SK-N-SH (cell line): ENCODE data around the gene CCDC148. TPM values are rescaled to one million over a fixed set of nuclear protein-coding genes. Genes with fewer than 3 reads are reported as not detected.

Source experiments
- CTCF ChIA-PET: fragments of 300-600, 350-600 bp; formaldehyde crosslinking; extraction: SDS; loops from one replicate; lab custom pipeline; 2021; lab: Yijun Ruan, JAX
- POLR2A ChIA-PET: fragments of 350-600 bp; sonication (Branson Sonifier 250); formaldehyde crosslinking; extraction: SDS; loops from one replicate; lab custom pipeline; 2020; ENCODE audit warnings: antibody characterized with exemption, inconsistent platforms; lab: Yijun Ruan, JAX
- DNase-seq: peaks from one replicate; pipeline ENCODE4 v3.0.0; 2012
- H2AFZ ChIP-seq: fragments of 200-600 bp; sonication (generic); 2 replicates; pipeline ENCODE4 v1.8.1; 2016; ENCODE audit warnings: antibody characterized with exemption, mild to moderate bottlenecking, low read depth
- H3F3A ChIP-seq: fragments of 200-600 bp; sonication (generic); replicated peaks from 2 replicates; pipeline ENCODE3; 2016; ENCODE audit warnings: antibody characterized with exemption, mild to moderate bottlenecking; ENCODE audit not compliant: insufficient read depth
- H3K27ac ChIP-seq, 2 experiments: fragments of 200-500 bp in 1 of 2; fragments of 200-600 bp in 1 of 2; sonication (Bioruptor generic) in 1 of 2; sonication (generic), shearing (Covaris generic) in 1 of 2; 2 replicates each; pipeline versions ENCODE4 v1.5.1 to v1.6.1; 2014 to 2016; ENCODE audit warnings: low read depth in 2 of 2, inconsistent platforms in 1 of 2, low read length in 1 of 2, mild to moderate bottlenecking in 1 of 2, mixed read lengths in 1 of 2
- H3K27me3 ChIP-seq: fragments of 200-600 bp; sonication (generic), shearing (Covaris generic); 2 replicates; pipeline ENCODE4 v1.6.1; 2016; ENCODE audit warnings: mixed run types; ENCODE audit not compliant: insufficient read depth
- H3K36me3 ChIP-seq, 2 experiments: fragments of 200-500 bp in 1 of 2; fragments of 200-600 bp in 1 of 2; sonication (Bioruptor generic) in 1 of 2; sonication (generic) in 1 of 2; replicated peaks in 1 of 2; 2 replicates each; pipeline versions ENCODE3 to v1.5.1; 2014 to 2016; ENCODE audit warnings: low read length in 1 of 2, mild to moderate bottlenecking in 1 of 2; ENCODE audit not compliant: insufficient read depth in 2 of 2, control insufficient read depth in 1 of 2
- H3K4me1 ChIP-seq, 2 experiments: fragments of 200-500 bp in 1 of 2; fragments of 200-600 bp in 1 of 2; sonication (Bioruptor generic) in 1 of 2; sonication (generic), shearing (Covaris generic) in 1 of 2; 2 replicates each; pipeline versions ENCODE4 v1.5.1 to v1.6.1; 2014 to 2016; ENCODE audit warnings: low read depth in 1 of 2, low read length in 1 of 2, mixed run types in 1 of 2; ENCODE audit not compliant: insufficient read depth in 2 of 2, control insufficient read depth in 1 of 2
- H3K4me2 ChIP-seq: fragments of 200-600 bp; sonication (generic), shearing (Covaris generic); 2 replicates; pipeline ENCODE4 v1.6.1; 2017; ENCODE audit warnings: mixed run types
- H3K4me3 ChIP-seq, 2 experiments: fragments of 200-500 bp in 1 of 2; fragments of 200-600 bp in 1 of 2; sonication (Bioruptor generic) in 1 of 2; sonication (generic), shearing (Covaris generic) in 1 of 2; 2 replicates each; pipeline versions ENCODE4 v1.5.1 to v1.8.1; 2014 to 2016; ENCODE audit warnings: low read depth in 2 of 2, inconsistent platforms in 1 of 2, low read length in 1 of 2, mild to moderate bottlenecking in 1 of 2, mixed read lengths in 1 of 2, moderate library complexity in 1 of 2
- H3K79me2 ChIP-seq: fragments of 200-600 bp; sonication (generic); 2 replicates; pipeline ENCODE4 v1.8.1; 2017; ENCODE audit warnings: mild to moderate bottlenecking; ENCODE audit not compliant: insufficient read depth
- H3K9ac ChIP-seq: fragments of 200-600 bp; sonication (generic); 2 replicates; pipeline ENCODE4 v1.6.1; 2017; ENCODE audit warnings: mixed run types
- H3K9me2 ChIP-seq: fragments of 200-600 bp; sonication (generic); 2 replicates; pipeline ENCODE4 v1.6.1; 2017; ENCODE audit warnings: mixed run types
- H3K9me3 ChIP-seq: fragments of 200-600 bp; sonication (generic); 2 replicates; pipeline ENCODE4 v1.6.1; 2017; ENCODE audit warnings: mixed run types, mild to moderate bottlenecking, moderate library complexity
- H4K20me1 ChIP-seq: fragments of 200-600 bp; sonication (generic); 2 replicates; pipeline ENCODE4 v1.6.1; 2017; ENCODE audit warnings: mild to moderate bottlenecking, mixed run types; ENCODE audit not compliant: insufficient read depth
- CHD2 ChIP-seq: fragments of 150-350 bp; IDR thresholded peaks from 2 replicates; pipeline ENCODE4 v1.6.1; 2018; ENCODE audit warnings: low read length; ENCODE audit not compliant: partially characterized antibody
- ELF1 ChIP-seq: IDR thresholded peaks from 2 replicates; pipeline ENCODE4 v1.4.0; 2012
- FOSL2 ChIP-seq: IDR thresholded peaks from 2 replicates; pipeline ENCODE4 v1.4.0; 2012; ENCODE audit warnings: low read depth, mild to moderate bottlenecking, moderate library complexity, borderline replicate concordance
- FOXJ3 ChIP-seq: sonication (generic); formaldehyde crosslinking; IDR thresholded peaks from 2 replicates; pipeline ENCODE4 v1.5.1; 2020; ENCODE audit warnings: mild to moderate bottlenecking, missing genetic modification reagents
- GABPA ChIP-seq: IDR thresholded peaks from 2 replicates; pipeline ENCODE4 v1.4.0; 2012; ENCODE audit warnings: low read depth, mild to moderate bottlenecking
- GATA2 ChIP-seq: sonication (generic); formaldehyde crosslinking; IDR thresholded peaks from 2 replicates; pipeline ENCODE4 v1.5.0; 2020; ENCODE audit warnings: mild to moderate bottlenecking, missing genetic modification reagents
- MEF2A ChIP-seq: IDR thresholded peaks from 2 replicates; pipeline ENCODE4 v1.4.0; 2012; ENCODE audit warnings: low read depth, borderline replicate concordance
- MXI1 ChIP-seq: IDR thresholded peaks from 2 replicates; pipeline ENCODE4 v1.6.1; 2012; ENCODE audit warnings: mild to moderate bottlenecking, low read depth, low read length, improper control_type of control experiment
- NFIC ChIP-seq: IDR thresholded peaks from 2 replicates; pipeline ENCODE4 v1.4.0; 2012; ENCODE audit warnings: borderline replicate concordance
- NRF1 ChIP-seq: IDR thresholded peaks from 2 replicates; pipeline ENCODE4 v1.6.1; 2012; ENCODE audit warnings: low read depth, mild to moderate bottlenecking, low read length
- POLR2AphosphoS5 ChIP-seq: IDR thresholded peaks from 2 replicates; pipeline ENCODE4 v1.6.1; 2012; ENCODE audit warnings: low read depth, low read length
- RFX5 ChIP-seq: IDR thresholded peaks from 2 replicates; pipeline ENCODE4 v1.6.1; 2012; ENCODE audit warnings: mild to moderate bottlenecking, improper control_type of control experiment, low read length
- SIN3A ChIP-seq: IDR thresholded peaks from 2 replicates; pipeline ENCODE4 v1.6.1; 2012; ENCODE audit warnings: low read depth, mild to moderate bottlenecking, low read length, moderate library complexity, borderline replicate concordance
- SMC3 ChIP-seq: IDR thresholded peaks from 2 replicates; pipeline ENCODE4 v1.6.1; 2012; ENCODE audit warnings: low read depth, low read length, improper control_type of control experiment
- TCF12 ChIP-seq: IDR thresholded peaks from 2 replicates; pipeline ENCODE4 v1.4.0; 2012
- USF1 ChIP-seq: IDR thresholded peaks from 2 replicates; pipeline ENCODE4 v1.4.0; 2012; ENCODE audit warnings: low read depth, borderline replicate concordance
- USF2 ChIP-seq: fragments of 150-350 bp; IDR thresholded peaks from 2 replicates; pipeline ENCODE4 v1.6.1; 2017; ENCODE audit warnings: antibody characterized with exemption, low read length, low read depth, borderline replicate concordance
- YY1 ChIP-seq: IDR thresholded peaks from 2 replicates; pipeline ENCODE4 v1.4.0; 2012; ENCODE audit warnings: low read depth, mild to moderate bottlenecking
- WGBS: methylation state at CpG from one replicate; pipeline ENCODE4 v1.1.6; 2017; ENCODE audit warnings: low lambda C conversion rate; 5-methylcytosine and 5-hydroxymethylcytosine counted together
- polyA plus RNA-seq, 3 experiments: library from polyadenylated mRNA; depleted of rRNA; stranded (reverse); fragments of >200 nt; gene quantifications; 2 replicates each; pipeline ENCODE4 v1.2.3, GENCODE V29; 2012
- TF ChIP-seq, protein P1 (sequence below): fragments of 200-600 bp; sonication (generic); IDR thresholded peaks from 2 replicates; pipeline ENCODE4 v1.6.1; 2017; ENCODE audit warnings: antibody characterized with exemption, mild to moderate bottlenecking, moderate library complexity

CCDC148 gene
- polyA plus RNA-seq, 1 of the 3 experiments (the other 2 are of a cell fraction) = 0.18 TPM

DNA sequence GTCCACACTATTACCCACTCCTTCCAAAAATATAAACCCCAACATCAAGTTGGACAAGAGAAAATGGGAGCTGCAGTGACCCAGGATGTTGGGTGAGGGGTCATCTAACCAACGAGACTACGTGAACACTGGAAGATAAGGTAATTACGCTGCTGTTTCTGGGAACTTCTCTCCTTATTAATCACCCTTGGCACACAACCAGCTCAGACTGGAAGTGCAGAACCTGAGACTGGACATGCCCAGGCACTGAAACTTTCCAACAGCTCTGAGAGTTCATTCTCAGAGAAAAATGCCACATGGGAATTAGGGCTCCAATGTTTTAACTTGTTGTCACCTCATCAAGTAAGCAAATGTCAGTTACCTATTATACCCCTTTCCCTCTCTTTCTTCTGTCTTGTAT is 135.3 kb downstream of the CCDC148 start:
- H4K20me1 ChIP-seq = no peaks in the 10 kb centered on the region
- H3F3A ChIP-seq = peaks cover 3% of the 10 kb centered on the region
- ChIA-PET CTCF (interaction anchor here (0.6 kb wide), 1 partner anchor 47 kb away, joined by 4 read pairs; no protein-coding TSS in a partner anchor), POLR2A (no interaction called here)
- H2AFZ ChIP-seq = no peak overlapping the region
- no peaks in the 10 kb centered on the region for H3K79me2 ChIP-seq
- DNase-seq = no peak
- H3K9ac ChIP-seq = no peak overlapping the region
- no peak overlapping the region for H3K4me3 ChIP-seq
- no peaks in the 10 kb centered on the region for H3K27me3 ChIP-seq
- H3K27ac ChIP-seq = no peak overlapping the region
- H3K4me2 ChIP-seq = no peak overlapping the region
- 49% methylated on average over 3 of the region's 3 CpGs for WGBS
- peaks cover 0 to 5% of the 10 kb centered on the region in 2 experiments; a peak in 2 of 4 replicates for H3K4me1 ChIP-seq
- no peaks in the 10 kb centered on the region for H3K36me3 ChIP-seq
- no peaks in the 10 kb centered on the region for H3K9me3 ChIP-seq
- H3K9me2 ChIP-seq = no peaks in the 10 kb centered on the region
- TF ChIP-seq TCF12 = no peak
- no peak for TF ChIP-seq YY1
- TF ChIP-seq CHD2 = no peak
- no peak for TF ChIP-seq GATA2
- no peak for TF ChIP-seq ELF1
- TF ChIP-seq MXI1 = no peak
- TF ChIP-seq USF2 = no peak
- no peak for TF ChIP-seq SMC3
- TF ChIP-seq RFX5 = no peak
- no peak for TF ChIP-seq USF1
- no peak for TF ChIP-seq FOSL2
- no peak for TF ChIP-seq FOXJ3 (CRISPR knock-in tag)
- TF ChIP-seq GABPA = no peak
- TF ChIP-seq NFIC = no peak
- TF ChIP-seq, protein P1, sequence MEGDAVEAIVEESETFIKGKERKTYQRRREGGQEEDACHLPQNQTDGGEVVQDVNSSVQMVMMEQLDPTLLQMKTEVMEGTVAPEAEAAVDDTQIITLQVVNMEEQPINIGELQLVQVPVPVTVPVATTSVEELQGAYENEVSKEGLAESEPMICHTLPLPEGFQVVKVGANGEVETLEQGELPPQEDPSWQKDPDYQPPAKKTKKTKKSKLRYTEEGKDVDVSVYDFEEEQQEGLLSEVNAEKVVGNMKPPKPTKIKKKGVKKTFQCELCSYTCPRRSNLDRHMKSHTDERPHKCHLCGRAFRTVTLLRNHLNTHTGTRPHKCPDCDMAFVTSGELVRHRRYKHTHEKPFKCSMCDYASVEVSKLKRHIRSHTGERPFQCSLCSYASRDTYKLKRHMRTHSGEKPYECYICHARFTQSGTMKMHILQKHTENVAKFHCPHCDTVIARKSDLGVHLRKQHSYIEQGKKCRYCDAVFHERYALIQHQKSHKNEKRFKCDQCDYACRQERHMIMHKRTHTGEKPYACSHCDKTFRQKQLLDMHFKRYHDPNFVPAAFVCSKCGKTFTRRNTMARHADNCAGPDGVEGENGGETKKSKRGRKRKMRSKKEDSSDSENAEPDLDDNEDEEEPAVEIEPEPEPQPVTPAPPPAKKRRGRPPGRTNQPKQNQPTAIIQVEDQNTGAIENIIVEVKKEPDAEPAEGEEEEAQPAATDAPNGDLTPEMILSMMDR = no peak
- no peak for TF ChIP-seq NRF1
- no peak for TF ChIP-seq POLR2AphosphoS5
- TF ChIP-seq SIN3A = no peak
- TF ChIP-seq MEF2A = no peak
